ENCODE results near the gene C16orf46. TPM values are rescaled to one million over a fixed set of nuclear protein-coding genes. Genes with fewer than 3 reads are reported as not detected.
A peak's percentile ranks its signal among the peaks of the same experiment; 100 is the strongest.

C16orf46 gene
- total and polyA plus RNA-seq, 2 of the 4 experiments (the other 2 are of a cell fraction): 0.27 to 0.72 TPM

DNA sequence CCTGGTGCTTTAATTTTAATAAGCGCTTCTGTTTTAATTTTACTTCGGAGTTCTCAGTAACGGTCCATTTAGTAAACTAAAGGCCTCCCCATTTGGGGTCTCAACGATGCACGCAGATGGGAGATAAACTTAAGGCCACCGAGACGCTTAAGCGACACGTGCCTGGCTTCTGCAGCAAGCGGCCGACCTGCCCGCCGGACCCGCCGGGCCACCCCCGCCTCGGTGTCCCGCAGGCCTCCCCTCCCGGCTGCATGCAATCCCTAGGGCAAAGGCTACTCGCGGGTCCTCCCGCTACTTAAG lies 18.6 kb upstream of the C16orf46 start:
- H3K27ac ChIP-seq (ENCODE audit: insufficient read depth, low read length): peak overlapping the region; percentile 42; the same call in 1 of the 2 replicates

More for the DNA sequence above, 18.6 kb upstream of the C16orf46 start:
- H2BK5ac ChIP-seq (ENCODE audit: low read depth, low read length, poor library complexity, severe bottlenecking): no peak overlapping the region
- no peaks in the 10 kb centered on the region for H3K9me3 ChIP-seq (ENCODE audit: control insufficient read depth, insufficient read depth, low read length)
- H4K5ac ChIP-seq (ENCODE audit: low read depth, low read length): no peak overlapping the region
- no peak overlapping the region for H2BK120ac ChIP-seq (ENCODE audit: low read depth, low read length)
- intact Hi-C loops (cut with micrococcal nuclease): loop anchor here (5.0 to 10.0 kb wide), 3 partner anchors 58 to 921 kb away; partner anchors contain the start of genes ATMIN and GAN
- TF ChIP-seq NFE2L2 (IDR thresholded peaks at IDR 0.05; ENCODE audit: low read depth, low read length) (no peak), MAFK (IDR thresholded peaks at IDR 0.05; ENCODE audit: low read depth, low read length) (no peak), USF2 (IDR thresholded peaks at IDR 0.05; ENCODE audit: low read depth, low read length) (no peak)
- no TSS peak for BruUV-seq (replicated peaks)
- peak overlapping the region; percentile 70 for H3K4me2 ChIP-seq (ENCODE audit: low read depth, low read length)
- H2AK5ac ChIP-seq (ENCODE audit: low read depth, low read length): no peak overlapping the region
- H4K8ac ChIP-seq (ENCODE audit: low read depth in 2 of 2, low read length in 2 of 2): no peak overlapping the region; a peak in 1 of 4 replicates
- no peak overlapping the region for H3K23ac ChIP-seq (ENCODE audit: low read depth, low read length)
- no peak overlapping the region for H3K18ac ChIP-seq (ENCODE audit: low read depth, low read length)
- H3K56ac ChIP-seq (ENCODE audit: extremely low read depth, insufficient read depth, low read length): no peak overlapping the region
- peak overlapping the region; percentile 79 for H2AK9ac ChIP-seq (replicated peaks; ENCODE audit: low read depth, low read length, poor library complexity)
- H3K36me3 ChIP-seq (ENCODE audit: control insufficient read depth, insufficient read depth, low read length): no peaks in the 10 kb centered on the region
- H2BK15ac ChIP-seq (ENCODE audit: low read depth, low read length): no peak overlapping the region
- dilution Hi-C loops (cut with HindIII; ENCODE audit: low sequenced_read_pairs, unreplicated experiment): no loop called here
- peak overlapping the region; percentile 63 for H3K9ac ChIP-seq (ENCODE audit: low read depth, low read length)
- DNase-seq (no peak), ATAC-seq (ENCODE audit: low read depth) (no peak)
- no peak overlapping the region for H3K4ac ChIP-seq (ENCODE audit: low read depth, low read length)
- no peak overlapping the region for H4K91ac ChIP-seq (ENCODE audit: insufficient read depth, low read depth, low read length)
- 0% methylated on average over 14 of the region's 22 CpGs; no CpG with 5 or more reads in 1 of the 2 experiments for WGBS, 2 experiments (ENCODE audit: extremely low coverage in 2 of 2, insufficient read length in 1 of 2)
- no peak overlapping the region for H2BK20ac ChIP-seq (ENCODE audit: low read depth, low read length)
- POLR2A ChIA-PET (ENCODE audit: unreplicated experiment): no interaction called here
- H3K27me3 ChIP-seq (ENCODE audit: control insufficient read depth, insufficient read depth, low read length): no peaks in the 10 kb centered on the region
- 0 out of 2 replicates have a peak, but pooled peaks cover 2% of the 10 kb centered on the region for H3K4me1 ChIP-seq (ENCODE audit: control insufficient read depth, insufficient read depth, low read length)
- no peaks in the 10 kb centered on the region for H3K9me1 ChIP-seq (ENCODE audit: insufficient read depth, low read length)
- no peak overlapping the region for H3K14ac ChIP-seq (replicated peaks; ENCODE audit: low read depth, low read length)
- H4K20me1 ChIP-seq (ENCODE audit: insufficient read depth, low read length): no peaks in the 10 kb centered on the region
- peak overlapping the region; percentile 73 for H3K4me3 ChIP-seq (ENCODE audit: insufficient read depth, low read depth, low read length)
- CTCF ChIA-PET: no interaction called here
- peaks cover 6 to 30% of the 10 kb centered on the region in 2 experiments; a peak in 3 of 4 replicates for H3K79me1 ChIP-seq (ENCODE audit: low read depth in 1 of 2, low read length in 2 of 2)
- in situ Hi-C loops (cut with MboI; ENCODE audit: low sequenced_read_pairs): no loop called here
- peak overlapping the region; percentile 96 for H2AFZ ChIP-seq (replicated peaks; ENCODE audit: low read length, poor library complexity)
